OCI-M1 (cell line): ENCODE data around the gene ASB7.
A peak's percentile ranks its signal among the peaks of the same experiment; 100 is the strongest.
"Not testable (repeated sequence)": the region's sequence is repeated elsewhere in the genome, so short reads cannot be mapped to it uniquely, and the experiment has no call there.

ENCODE experiments used
- DNase-seq: peaks from one replicate; lab custom pipeline; 2025; lab: John Stamatoyannopoulos, UW

ASB7 gene

DNA sequence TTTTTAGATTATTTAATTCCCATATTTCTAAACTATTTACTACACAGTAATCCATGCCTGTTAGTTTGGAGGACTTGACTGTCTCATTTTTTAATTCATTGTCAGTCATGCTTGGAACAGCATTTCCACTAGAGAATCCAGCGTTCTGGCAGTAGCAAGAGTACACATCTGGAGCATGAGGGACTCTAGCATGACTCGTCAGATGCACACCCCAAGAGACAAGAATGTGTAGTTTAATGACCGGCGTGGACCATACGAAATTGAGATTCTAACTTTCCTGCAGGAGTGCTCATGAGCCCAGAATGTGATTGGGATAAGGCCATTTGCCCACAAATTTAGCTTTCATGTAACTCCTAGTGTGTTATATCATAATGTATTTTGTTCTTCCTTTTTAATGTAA is 48.9 kb downstream of the ASB7 start:
- no peak for DNase-seq

- no peak for DNase-seq
These were observed 49.7 kb downstream of the ASB7 start for GRCh38 chr15:100652116-100652515.

DNA sequence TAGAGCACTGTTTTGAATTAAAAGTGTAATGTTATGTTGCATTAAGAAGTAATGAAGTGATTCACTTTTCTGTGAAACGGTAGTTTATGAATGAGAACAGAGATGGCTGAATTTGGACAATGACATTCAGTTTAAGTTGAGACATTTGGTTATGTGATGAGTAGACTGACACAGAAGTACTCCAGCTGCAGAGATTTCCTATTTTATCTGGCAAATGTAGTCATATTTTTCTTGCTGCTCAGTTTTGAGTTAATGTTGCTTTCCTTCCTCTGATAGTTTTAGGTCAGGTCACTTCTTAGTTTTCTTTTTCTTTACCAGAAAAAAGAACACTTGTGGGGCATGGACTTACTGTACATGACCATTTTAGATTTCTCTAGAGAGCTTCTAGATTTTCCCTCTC is 51.2 kb downstream of the ASB7 start:
- no peak for DNase-seq

DNA sequence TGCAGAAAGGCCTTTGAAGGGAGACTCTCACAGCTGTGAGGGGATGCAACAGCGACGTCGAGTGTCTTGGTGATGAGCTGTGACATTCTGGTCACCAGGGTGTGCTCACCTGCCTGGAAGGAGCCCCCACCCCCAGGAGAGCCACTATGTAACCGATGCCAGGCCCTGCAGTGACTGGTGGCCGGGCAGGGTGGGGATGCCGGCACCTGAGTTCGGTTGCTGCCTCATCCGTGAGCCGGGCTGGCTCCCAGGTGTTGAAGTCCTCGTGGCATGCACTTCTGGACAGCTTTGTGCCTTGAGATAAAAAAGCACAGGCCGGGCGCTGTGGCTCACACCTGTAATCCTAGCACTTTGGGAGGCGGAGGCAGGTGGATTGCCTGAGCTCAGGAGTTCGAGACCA is 56.5 kb downstream of the ASB7 start:
- DNase-seq = no peak

DNA sequence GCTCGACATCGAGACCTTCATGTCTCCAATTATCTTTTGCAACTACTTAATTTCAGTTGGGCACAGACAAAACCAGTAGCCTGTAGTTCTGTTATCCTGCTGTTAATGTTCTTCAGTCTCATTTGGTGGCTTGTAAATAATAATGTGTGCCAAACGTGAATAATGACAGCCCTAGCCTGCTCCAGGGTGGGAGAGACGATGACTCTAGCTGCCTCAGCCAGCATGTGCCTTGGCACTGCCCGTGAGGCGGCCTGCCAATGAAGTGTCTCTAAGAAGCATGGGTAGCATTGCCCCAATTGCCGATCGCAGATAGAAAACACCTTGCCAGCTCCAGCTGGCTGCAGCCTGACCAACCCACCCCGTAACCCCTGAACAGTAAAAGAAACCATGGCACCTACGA is 58.8 kb downstream of the ASB7 start:
- no peak for DNase-seq

DNA sequence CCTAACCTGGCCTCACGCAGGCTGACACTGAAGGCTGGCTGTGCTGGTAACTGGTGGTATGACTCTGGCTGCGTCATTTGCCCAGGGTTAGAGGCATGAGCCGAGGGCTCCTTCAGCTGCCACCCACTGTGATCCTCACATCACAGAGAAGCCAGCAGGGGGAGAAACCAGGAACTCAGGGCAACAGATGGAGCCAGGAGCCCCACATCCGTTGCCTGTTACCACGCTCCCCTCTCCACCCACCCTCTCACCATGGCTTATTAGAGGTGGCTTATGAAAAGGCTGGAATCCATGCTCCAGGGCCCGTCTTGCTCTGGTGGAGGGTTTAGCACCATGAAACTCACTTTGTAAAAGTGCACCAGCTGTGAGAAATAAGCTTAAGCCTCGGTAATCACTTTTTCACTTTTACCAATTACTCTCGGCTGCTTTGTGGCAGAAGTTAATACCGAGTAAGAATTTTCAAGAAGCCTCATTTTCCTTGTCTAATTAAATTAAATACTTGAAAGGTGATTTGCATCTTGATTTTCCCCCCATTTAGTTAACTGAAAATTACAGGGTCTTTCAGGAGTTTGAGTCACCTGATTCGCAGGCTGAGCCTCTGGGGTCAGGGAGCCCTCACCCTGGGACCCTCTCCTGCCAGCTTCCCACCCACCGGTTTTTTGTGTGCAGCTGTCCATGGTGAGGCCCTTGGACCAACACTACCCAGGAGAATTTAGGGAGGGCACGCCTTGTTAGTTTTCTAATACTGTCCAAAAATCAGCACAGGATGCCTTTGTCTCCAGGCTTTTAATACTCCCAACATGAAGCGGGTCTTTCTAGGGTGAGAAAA is 60.9 kb downstream of the ASB7 start:
- no peak for DNase-seq

DNA sequence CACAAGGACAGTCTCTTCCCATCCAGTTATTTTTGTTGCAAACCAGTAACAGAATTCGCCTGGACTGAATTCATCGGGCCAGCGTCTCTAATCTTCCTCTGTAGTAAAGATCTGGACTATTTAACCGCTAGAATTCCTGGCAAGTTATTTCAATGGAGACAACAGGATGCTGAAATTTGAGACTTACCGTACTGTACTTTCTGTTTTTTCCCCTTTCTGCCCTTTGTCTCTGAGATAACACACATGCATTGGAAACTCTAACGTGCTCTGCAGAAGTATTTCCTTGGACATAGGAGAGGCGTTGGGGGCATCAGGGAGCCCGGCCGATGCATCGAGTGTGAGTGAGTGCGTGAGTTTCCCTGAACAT is 61.5 kb downstream of the ASB7 start:
- DNase-seq = no peak

GRCh38 chr15:100665570-100665969 is 63.2 kb downstream of the ASB7 start:
- no peak for DNase-seq

DNA sequence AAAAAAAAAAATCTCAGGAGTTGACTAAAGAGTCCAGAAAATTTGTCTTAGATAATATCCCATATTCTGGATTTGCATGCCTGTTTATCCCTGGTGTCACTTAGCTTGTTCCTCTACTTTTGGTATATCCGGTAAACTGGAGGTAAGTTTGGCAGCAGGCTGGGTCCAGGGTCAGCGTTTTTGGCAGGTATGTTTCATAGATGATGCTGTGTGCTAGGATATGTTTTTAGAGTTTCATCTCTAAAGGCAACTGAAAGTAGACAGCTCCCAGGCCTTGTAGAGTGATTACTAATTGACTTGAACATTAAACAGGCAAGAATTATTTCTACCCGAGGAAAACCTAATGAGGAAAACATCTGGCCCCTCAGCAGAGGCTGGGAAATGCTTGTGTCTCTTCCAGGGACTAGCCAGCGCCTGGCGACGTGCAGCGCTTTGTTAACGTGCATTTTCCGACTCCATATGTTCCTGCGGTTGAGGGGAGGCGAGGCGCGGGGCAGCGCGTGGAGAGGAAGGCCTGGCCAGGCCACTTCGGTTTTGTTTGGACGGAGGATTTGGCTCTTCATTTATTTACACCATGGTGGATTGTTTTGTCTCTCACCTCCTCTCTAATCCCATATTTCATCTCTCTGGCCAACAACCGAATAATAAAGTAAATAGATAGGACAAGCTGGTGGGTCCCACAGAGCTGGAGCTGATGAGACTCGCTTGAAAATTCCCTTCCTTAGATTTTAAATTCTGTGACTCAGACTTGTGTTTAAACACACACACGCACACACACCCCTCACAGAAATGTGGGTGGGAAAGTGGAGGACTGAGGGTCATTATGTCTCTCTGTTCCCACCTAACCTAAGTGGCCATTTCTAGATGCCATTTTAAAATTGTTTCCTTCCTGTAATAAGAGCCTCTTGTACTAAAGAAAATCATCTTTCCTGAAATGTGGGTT is 65.3 kb downstream of the ASB7 start:
- DNase-seq = no peak

- DNase-seq = no peak
These were observed 66.0 kb downstream of the ASB7 start for GRCh38 chr15:100668348-100668745.

DNA sequence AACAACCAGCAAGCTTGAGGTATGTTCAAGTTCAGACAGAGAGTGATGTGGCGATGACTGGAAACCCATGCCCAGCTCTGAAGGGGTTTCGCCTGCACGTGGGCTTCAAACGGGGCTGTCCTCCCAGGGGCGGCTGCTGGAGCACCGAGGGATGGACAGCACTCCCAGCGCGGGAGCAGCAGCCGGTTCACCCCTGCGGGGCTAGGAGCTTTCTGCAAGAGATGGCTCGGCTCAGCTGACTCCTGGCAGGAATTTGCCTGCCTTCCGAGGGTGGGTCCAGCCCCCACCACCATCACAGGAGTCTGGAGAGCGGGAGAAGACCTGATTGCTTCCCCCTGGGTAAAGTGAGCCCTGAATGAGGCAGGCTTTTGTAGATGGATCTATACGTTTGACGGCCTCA is 66.9 kb downstream of the ASB7 start:
- DNase-seq = no peak

DNA sequence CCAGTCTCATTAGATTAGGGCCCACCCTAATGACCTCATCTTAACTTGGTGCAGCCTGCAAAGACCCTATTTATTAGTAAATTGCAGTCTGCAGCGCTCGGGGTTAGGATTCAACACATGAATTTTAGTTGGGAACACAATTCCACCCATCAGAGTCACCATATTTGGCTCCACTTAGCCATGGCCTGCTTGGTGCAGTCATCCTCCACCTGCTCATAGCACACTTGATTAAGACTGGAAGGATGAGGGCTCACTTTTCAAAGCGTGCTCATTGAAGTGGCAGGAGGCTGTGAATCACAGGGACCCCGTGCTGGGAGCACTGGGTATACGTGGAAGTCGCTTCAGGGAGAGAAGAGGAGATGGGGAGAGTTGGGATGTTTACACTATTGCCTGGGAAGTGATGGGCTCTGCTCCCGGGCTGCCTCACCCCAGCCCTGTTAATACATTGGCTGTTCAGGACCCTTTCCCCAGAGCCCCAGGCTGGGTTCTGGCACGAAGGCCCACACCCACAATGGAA is 68.2 kb downstream of the ASB7 start:
- DNase-seq = no peak

DNA sequence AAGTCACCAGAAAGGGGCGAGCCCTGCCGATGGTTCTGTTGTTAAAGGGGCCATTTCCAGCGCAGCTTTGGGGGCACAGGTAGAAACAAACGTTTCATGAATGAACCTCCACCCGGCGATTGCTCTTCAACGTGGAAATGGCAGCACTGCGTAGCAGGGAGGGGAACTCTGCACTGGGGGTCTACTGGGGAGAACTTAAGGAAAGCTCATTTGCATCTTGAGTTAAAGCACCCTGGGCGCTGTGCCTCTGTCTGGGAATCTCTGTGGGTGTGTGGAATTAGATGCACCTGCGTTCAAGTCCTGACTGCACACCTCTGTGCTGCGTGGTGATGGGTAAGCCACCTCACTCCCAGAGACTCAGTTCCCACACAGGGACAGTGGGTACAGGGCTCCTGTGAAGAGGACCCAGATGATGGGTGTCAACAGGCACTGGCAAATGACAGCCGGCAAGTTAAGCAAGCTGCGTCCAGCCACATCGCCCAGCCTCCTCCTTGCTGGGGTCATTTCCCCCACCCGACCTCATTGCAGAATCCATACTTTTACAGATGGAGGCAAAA is 68.8 kb downstream of the ASB7 start:
- DNase-seq = no peak

- DNase-seq = peak; percentile 36
These were observed 69.6 kb downstream of the ASB7 start for GRCh38 chr15:100671858-100672543.

DNA sequence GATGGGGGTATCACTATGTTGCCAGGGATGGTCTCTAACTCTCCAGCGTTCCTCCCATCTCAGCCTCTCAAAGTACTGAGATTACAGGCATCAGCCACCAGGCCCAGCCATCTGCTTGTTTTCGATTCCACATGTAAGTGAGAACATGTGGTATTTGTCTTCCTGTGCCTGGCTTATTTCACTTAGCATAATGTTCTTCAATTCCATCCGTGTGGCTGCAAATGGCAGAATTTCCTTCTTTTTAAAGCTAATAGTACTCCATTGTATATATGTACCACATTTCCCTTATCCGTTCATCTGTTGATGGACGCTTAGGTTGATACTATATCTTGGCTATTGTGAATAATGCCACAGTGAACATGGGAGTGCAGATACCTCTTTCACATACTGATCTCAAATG is 70.6 kb downstream of the ASB7 start:
- DNase-seq = no peak

GRCh38 chr15:100679151-100679550 is 76.8 kb downstream of the ASB7 start:
- not testable (repeated sequence) for DNase-seq

DNA sequence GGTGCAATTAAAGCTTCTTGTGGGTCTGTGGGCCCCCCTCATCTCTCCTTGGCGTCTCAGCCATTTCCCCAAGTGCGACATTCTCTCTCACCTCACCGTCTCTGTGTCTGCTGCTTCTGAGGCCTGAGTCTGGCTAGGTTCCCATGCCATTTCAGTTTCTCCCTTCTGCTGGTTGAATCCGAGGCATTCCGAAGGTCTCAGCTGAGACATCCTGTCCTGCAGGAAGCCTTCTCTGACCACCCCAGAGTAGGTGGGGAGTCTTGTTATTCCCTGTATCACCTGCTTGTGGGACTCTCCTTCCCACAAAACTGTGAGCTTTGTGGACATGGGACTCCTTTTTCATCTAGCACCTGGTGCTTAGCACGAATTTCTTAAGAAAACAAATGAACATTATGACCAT is 78.3 kb downstream of the ASB7 start:
- DNase-seq = no peak

DNA sequence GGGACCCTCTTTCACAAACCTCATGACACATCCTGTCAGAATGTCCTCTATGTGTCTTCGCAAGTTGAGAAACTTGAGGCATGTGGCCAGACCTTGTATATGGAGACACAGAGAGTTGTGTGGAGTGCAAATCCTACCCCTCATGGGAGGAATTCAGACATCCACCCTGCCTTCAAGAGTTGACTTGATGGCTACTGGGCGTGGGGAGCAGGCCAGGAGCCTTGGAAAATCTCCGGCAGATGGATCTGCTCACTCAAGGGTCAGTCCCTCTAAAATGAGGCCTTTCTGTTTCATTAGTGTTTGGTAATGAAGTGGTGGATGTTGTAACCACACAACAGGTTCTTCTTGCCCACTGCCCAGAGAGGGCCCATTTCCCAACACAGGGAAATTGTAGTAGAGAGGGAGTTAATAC is 79.0 kb downstream of the ASB7 start:
- no peak for DNase-seq

DNA sequence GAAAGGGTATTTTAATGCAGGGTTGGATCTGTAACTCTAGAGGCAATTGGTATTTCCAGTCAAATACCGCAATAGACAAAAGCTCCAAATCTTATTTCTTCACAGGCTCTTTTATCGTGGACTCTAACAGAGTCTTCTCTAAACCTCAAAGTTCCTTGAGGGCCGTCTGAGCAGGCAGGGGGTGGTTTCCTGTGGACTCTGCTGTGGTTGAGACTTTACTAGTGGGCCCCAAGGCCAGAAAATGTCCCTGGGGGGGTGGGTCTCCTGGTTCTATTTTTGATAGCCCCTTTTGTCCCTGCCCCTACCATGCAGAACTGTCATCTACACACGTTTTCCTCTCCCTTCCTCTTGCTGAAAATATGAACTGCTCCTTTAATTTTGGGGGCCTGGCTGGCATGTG is 80.1 kb downstream of the ASB7 start:
- DNase-seq = no peak

- no peak for DNase-seq
These were observed 81.0 kb downstream of the ASB7 start for GRCh38 chr15:100683434-100683833.

- DNase-seq = no peak
These were observed 82.2 kb downstream of the ASB7 start for GRCh38 chr15:100684591-100684990.
